Liver (tissue), 9 donors: ENCODE data around the gene RPS6KA2. TPM values are rescaled to one million over a fixed set of nuclear protein-coding genes. Genes with fewer than 3 reads are reported as not detected.

Source experiments
- DNase-seq: peaks from one replicate; pipeline ENCODE4 v3.0.0-alpha.2; 2017; ENCODE audit warnings: low spot score
- H3K27ac ChIP-seq, 2 donors: one replicate each; pipeline ENCODE4 v1.7.0; 2013; ENCODE audit warnings: inconsistent platforms in 2 of 2, low read length in 2 of 2, control low read depth in 1 of 2, low read depth in 1 of 2, mild to moderate bottlenecking in 1 of 2
- H3K27me3 ChIP-seq, 4 donors: one replicate each; pipeline versions ENCODE4 v1.6.1 to v1.7.0; 2013; ENCODE audit warnings: low read length in 3 of 4, inconsistent platforms in 1 of 4, mild to moderate bottlenecking in 1 of 4, moderate library complexity in 1 of 4; ENCODE audit not compliant: control insufficient read depth in 4 of 4, insufficient read depth in 4 of 4
- H3K36me3 ChIP-seq, 4 donors: one replicate each; pipeline versions ENCODE4 v1.6.1 to v1.7.0; 2013; ENCODE audit warnings: low read length in 3 of 4, mild to moderate bottlenecking in 3 of 4, low read depth in 1 of 4, moderate library complexity in 1 of 4; ENCODE audit not compliant: control insufficient read depth in 4 of 4, insufficient read depth in 3 of 4
- H3K4me1 ChIP-seq, 4 donors: one replicate each; pipeline versions ENCODE4 v1.6.1 to v1.7.0; 2013; ENCODE audit warnings: low read length in 3 of 4, mild to moderate bottlenecking in 3 of 4, moderate library complexity in 1 of 4; ENCODE audit not compliant: control insufficient read depth in 4 of 4, insufficient read depth in 4 of 4
- H3K4me3 ChIP-seq, 3 donors: one replicate each; pipeline versions ENCODE4 v1.6.1 to v1.7.0; 2013; ENCODE audit warnings: low read length in 3 of 3, control low read depth in 1 of 3, low read depth in 1 of 3, mild to moderate bottlenecking in 1 of 3
- H3K9ac ChIP-seq, 2 donors: one replicate each; pipeline ENCODE4 v1.7.0; 2013; ENCODE audit warnings: low read length in 2 of 2, mild to moderate bottlenecking in 2 of 2, moderate library complexity in 2 of 2, control low read depth in 1 of 2, low read depth in 1 of 2
- H3K9me3 ChIP-seq, 4 donors: one replicate each; pipeline versions ENCODE4 v1.6.1 to v1.7.0; 2013; ENCODE audit warnings: low read length in 3 of 4; ENCODE audit not compliant: control insufficient read depth in 4 of 4
- ATF3 ChIP-seq: IDR thresholded peaks from 2 replicates; pipeline ENCODE4 v1.6.1; 2016; ENCODE audit warnings: antibody characterized with exemption
- CTCF ChIP-seq: fragments of 150-350 bp; IDR thresholded peaks from 2 replicates; pipeline ENCODE4 v1.5.1; 2017; ENCODE audit warnings: improper control_type of control experiment, low read depth, low read length; ENCODE audit not compliant: missing input control
- EGR1 ChIP-seq, 2 donors: IDR thresholded peaks; 2 replicates each; pipeline ENCODE4 v1.6.1; 2016 to 2018; ENCODE audit warnings: antibody characterized with exemption in 2 of 2, low read depth in 2 of 2
- FOXA1 ChIP-seq: IDR thresholded peaks from 2 replicates; pipeline ENCODE4 v1.6.1; 2016; ENCODE audit warnings: antibody characterized with exemption
- FOXA2 ChIP-seq: IDR thresholded peaks from 2 replicates; pipeline ENCODE4 v1.6.1; 2016; ENCODE audit warnings: antibody characterized with exemption
- GABPA ChIP-seq, 2 donors: IDR thresholded peaks in 1 of 2; conservative IDR thresholded peaks in 1 of 2; 2 replicates each; pipeline ENCODE4 v1.6.1; 2016; ENCODE audit warnings: antibody characterized with exemption in 2 of 2, mild to moderate bottlenecking in 1 of 2, moderate library complexity in 1 of 2
- HNF4A ChIP-seq, 2 donors: conservative IDR thresholded peaks; 2 replicates each; pipeline ENCODE4 v1.6.1; 2016; ENCODE audit warnings: antibody characterized with exemption in 2 of 2, mild to moderate bottlenecking in 2 of 2
- HNF4G ChIP-seq: IDR thresholded peaks from 2 replicates; pipeline ENCODE4 v1.6.1; 2016; ENCODE audit warnings: antibody characterized with exemption
- JUND ChIP-seq, 2 donors: IDR thresholded peaks; 2 replicates each; pipeline ENCODE4 v1.6.1; 2016; ENCODE audit warnings: antibody characterized with exemption in 2 of 2
- MAX ChIP-seq: IDR thresholded peaks from 2 replicates; pipeline ENCODE4 v1.6.1; 2016; ENCODE audit warnings: antibody characterized with exemption
- NR2F2 ChIP-seq: IDR thresholded peaks from 2 replicates; pipeline ENCODE4 v1.6.1; 2016; ENCODE audit warnings: antibody characterized with exemption
- RAD21 ChIP-seq, 2 donors: IDR thresholded peaks; 2 replicates each; pipeline ENCODE4 v1.6.1; 2016; ENCODE audit warnings: antibody characterized with exemption in 2 of 2, mild to moderate bottlenecking in 2 of 2
- REST ChIP-seq: IDR thresholded peaks from 2 replicates; pipeline ENCODE4 v1.6.1; 2016; ENCODE audit warnings: antibody characterized with exemption, mild to moderate bottlenecking
- RXRA ChIP-seq, 2 donors: IDR thresholded peaks; 2 replicates each; pipeline ENCODE4 v1.6.1; 2017 to 2018; ENCODE audit warnings: antibody characterized with exemption in 2 of 2, mild to moderate bottlenecking in 1 of 2
- SP1 ChIP-seq: IDR thresholded peaks from 2 replicates; pipeline ENCODE4 v1.6.1; 2018; ENCODE audit warnings: antibody characterized with exemption, mild to moderate bottlenecking
- TAF1 ChIP-seq: conservative IDR thresholded peaks from 2 replicates; pipeline ENCODE4 v1.6.1; 2016; ENCODE audit warnings: antibody characterized with exemption, mild to moderate bottlenecking
- YY1 ChIP-seq: IDR thresholded peaks from 2 replicates; pipeline ENCODE4 v1.6.1; 2016; ENCODE audit warnings: antibody characterized with exemption, mild to moderate bottlenecking
- ZBTB33 ChIP-seq: IDR thresholded peaks from 2 replicates; pipeline ENCODE4 v1.6.1; 2016; ENCODE audit warnings: antibody characterized with exemption
- WGBS: extraction: QIAGEN DNeasy Blood & Tissue Kit; methylation state at CpG from one replicate; pipeline ENCODE4 v1.1.7; 2013; 5-methylcytosine and 5-hydroxymethylcytosine counted together
- polyA plus RNA-seq, 2 donors: library from polyadenylated mRNA; stranded (reverse) in 1 of 2; unstranded in 1 of 2; fragments of 200-250 nt in 1 of 2; fragments of >200 nt in 1 of 2; fragmentation: Nextera tagmentation in 1 of 2; extraction: Ambion mirVana in 1 of 2; gene quantifications; one replicate each; pipeline versions ENCODE4 v1.2.1 to v1.2.3, GENCODE V29; 2013 to 2015
- total RNA-seq, 2 donors: library from RNA; depleted of rRNA; stranded (reverse); fragments of >200 nt; gene quantifications; one replicate each; pipeline ENCODE4 v1.2.3, GENCODE V29; 2014
- donor health status: healthy.
- donor health status: healthy.
- donor health status: healthy.
- donor health status: healthy.
- donor health status: healthy.

Gene RPS6KA2
- total and polyA plus RNA-seq, 4 donors = 2.5 to 9.0 (median 5.0) TPM

- WGBS = 47% methylated on average over 6 of the region's 6 CpGs
- Histone ChIP-seq H3K36me3 (no peaks in the 10 kb centered on the region), H3K9ac (no peak overlapping the region), H3K27me3 (no peaks in the 10 kb centered on the region), H3K9me3 (no peaks in the 10 kb centered on the region), H3K4me1 (peaks cover 4 to 7% (median 5%) of the 10 kb centered on the region in 4 donors), H3K27ac (no peak overlapping the region), H3K4me3 (no peak overlapping the region)
- TF ChIP-seq GABPA (IDR thresholded peaks at IDR 0.05 in 1 of 2, conservative IDR thresholded peaks at IDR 0.05 in 1 of 2) (no peak), REST (no peak), YY1 (no peak), CTCF (no peak), JUND (IDR thresholded peaks at IDR 0.05) (no peak), EGR1 (IDR thresholded peaks at IDR 0.05; ENCODE audit: low read depth in 2 of 2) (no peak), SP1 (no peak), FOXA1 (no peak), HNF4A (conservative IDR thresholded peaks at IDR 0.05) (no peak), ZBTB33 (no peak), ATF3 (no peak), HNF4G (no peak), FOXA2 (no peak), MAX (no peak), NR2F2 (no peak), RXRA (IDR thresholded peaks at IDR 0.05) (no peak), TAF1 (no peak), RAD21 (IDR thresholded peaks at IDR 0.05) (no peak)
- DNase-seq = no peak
These were observed 28.2 kb upstream of the RPS6KA2 start for GRCh38 chr6:166655251-166655650.
